HuH-7 (cell line): ENCODE measurements around the gene CEACAM19.

Source experiments
- DNase-seq: peaks from one replicate; pipeline ENCODE4 v3.0.0; 2011; ENCODE audit warnings: low spot score

The CEACAM19 gene

DNA sequence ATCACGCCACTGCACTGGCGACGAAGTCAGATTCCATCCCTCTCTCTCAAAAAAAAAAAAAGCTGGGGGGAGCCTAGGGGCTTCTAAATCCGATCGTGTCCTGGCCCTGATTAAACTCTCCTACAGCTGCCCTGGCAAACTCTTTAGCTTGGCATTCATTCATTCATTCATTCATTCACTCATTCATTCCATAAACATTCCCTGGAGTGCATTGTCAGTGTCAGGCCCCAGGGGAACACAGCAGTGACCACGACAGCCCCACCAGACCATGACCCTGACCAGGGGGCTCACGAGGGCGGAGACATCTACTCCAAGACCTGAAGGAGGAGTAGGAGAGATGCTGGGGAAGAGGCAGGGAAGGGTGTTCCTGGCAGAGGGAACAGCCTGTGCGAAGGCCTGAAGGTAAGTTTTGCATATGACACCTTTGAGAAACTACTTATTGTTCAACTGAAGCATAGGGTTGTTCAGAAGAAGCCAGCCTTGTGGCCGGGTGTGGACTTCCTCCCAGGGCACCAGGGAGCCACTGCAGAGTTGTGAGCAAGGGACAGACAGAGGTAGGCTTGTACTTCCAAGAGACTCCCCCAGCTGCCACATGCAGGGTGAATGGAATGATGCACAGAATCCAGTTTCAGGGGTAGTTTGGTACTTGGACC is 52.1 kb downstream of the CEACAM19 start:
- no peak for DNase-seq

DNA sequence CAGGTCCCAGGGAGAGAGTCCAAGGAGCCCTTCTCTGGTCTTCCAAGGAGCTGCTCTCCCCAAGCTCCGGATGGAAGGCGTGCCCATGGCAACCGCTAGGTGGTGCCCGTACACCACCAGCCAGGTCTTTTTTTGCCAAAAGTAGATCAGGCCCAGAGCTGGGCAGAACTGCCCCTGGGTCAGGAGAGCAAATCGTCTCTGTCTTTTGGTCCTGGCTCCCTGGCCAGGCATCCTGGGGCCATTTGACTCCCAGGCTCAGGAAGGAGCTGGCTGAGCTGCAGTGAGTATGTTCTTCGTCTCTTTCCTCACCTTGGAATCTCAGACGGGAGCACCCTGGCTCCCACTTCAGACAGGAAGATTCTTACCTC is 52.7 kb downstream of the CEACAM19 start:
- peak; percentile 68 for DNase-seq

DNA sequence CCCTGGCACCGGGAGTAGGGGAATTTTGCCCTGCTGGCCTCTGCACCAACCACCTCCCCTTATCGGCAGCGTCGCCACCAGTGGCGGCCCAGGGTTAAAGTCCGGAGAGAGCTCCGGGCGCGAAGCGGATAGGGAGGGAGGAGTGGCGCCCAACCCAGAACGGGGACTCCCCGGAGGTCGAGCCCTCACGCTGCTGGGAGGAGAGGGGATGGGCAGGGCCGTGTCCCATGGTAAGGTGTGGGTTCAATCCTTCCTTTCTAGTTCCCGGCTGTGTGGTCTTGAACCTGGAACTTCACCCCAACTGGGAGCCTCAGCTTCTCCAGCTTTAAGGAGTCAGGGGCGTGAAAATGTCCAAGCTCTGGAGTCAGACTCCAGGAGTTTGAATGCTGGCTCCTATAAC is 54.0 kb downstream of the CEACAM19 start:
- DNase-seq: peak; percentile 73

DNA sequence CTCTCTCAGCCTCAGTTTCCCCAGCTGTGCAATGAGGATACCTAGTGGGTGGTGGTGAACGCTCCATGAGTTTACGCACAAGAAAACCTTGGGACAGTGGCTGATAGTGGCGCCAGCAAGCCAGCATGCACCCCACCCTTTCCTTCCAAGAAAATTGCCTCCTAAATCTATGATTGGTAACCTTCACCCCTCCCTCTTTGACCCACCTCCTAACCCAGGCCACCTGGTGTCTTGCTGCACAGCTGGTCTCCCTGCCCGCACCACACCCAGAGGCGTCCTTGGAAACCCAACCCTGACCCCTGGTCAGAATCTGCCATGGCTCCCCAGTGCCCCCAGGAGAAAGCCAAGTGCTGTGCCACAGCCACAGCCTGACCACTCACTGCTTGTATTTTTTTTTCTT is 54.4 kb downstream of the CEACAM19 start:
- DNase-seq: peak; percentile 5

DNA sequence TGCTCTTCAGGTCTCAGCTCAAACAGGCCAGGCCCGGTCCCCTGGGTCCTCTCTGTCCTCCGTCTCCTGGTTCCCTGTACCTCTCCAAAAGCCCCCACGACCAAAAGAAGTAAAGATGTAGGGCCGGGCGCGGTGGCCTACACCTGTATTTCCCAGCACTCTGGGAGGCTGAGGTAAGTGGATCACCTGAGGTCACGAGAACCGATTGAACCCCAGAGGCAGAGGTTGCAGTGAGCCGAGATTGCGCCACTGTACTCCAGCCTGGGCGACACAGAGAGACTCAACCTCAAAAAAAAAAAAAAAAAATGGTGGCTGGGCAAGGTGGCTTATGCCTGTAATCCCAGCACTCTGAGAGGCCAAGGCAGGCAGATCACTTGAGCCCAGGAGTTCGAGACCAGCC is 55.2 kb downstream of the CEACAM19 start:
- no peak for DNase-seq

DNA sequence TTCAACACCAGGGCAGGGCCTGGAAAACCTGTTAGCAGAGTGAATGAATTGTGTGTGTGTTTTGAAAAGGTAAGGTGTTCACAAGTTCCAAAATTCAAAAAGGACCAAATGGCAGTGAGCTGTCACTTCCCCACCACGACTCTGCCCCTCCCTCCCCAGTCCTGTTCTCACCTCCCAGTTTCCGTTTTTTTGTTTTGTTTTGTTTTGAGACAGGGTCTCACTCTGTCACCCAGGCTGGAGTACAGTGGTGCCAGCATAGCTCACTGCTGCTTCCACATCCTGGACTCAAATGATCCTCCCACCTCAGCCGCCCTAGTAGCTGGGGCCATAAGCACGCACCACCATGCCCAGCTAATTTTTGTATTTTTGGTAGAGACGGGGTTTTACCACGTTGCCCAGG is 56.9 kb downstream of the CEACAM19 start:
- DNase-seq: no peak

DNA sequence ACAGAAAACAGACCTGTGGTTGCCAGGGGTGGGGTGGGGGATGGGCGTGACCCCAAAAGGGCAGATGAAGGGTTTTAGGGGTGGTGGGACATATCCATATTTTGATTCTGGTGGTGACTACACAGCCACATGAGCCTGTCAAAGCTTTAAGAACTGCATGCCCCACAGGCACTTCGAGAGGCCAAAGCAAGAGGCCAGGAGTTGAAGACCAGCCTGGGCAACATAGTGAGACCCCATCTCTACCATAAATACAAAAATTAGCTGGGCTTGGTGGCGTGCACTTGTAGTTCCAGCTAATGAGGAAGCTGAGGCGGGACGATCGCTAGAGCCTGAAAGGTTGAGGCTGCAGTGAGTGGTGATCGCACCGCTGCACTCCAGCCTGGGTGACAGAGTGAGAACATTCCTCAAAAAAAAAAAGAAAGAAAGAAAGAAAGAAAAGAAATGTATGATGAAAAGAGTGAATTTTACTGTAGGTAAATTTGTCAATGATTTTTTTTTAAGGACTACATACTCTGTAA is 58.3 kb downstream of the CEACAM19 start:
- no peak for DNase-seq

DNA sequence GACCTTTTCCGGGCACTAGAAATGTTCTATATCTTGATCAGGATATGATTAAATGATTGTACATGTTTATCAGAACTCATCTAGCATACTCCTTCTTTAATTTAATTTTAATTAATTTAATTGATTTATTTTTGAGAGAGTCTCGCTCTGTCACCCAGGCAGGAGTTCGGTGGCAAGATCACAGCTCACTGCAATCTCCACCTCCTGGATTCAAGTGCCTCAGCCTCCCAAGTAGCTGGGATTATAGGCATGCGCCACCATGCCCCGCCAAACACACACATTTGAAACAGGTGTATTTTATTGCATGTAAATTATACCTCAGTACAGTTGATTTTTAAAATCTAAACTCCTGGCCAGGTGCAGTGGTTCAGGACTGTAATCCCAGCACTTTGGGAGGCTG is 59.8 kb downstream of the CEACAM19 start:
- DNase-seq: no peak

DNA sequence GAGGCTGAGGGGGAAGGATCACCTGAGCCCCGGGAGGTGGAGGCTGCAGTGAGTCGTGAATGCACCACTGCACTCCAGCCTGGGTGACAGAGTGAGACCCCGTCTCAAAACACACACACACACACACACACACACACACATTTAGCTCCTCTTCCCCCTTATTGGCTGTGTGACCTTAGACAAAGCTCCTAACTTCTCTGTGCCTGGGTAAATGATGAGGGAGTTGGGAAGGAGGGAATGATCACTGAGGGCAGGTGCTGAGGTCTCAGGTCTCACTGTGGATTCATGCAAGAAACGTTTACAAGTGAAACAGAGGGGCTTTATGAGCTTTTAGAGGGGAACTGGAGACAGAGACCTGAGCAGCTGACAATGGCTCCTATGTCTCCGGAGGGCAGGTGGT is 60.3 kb downstream of the CEACAM19 start:
- no peak for DNase-seq

DNA sequence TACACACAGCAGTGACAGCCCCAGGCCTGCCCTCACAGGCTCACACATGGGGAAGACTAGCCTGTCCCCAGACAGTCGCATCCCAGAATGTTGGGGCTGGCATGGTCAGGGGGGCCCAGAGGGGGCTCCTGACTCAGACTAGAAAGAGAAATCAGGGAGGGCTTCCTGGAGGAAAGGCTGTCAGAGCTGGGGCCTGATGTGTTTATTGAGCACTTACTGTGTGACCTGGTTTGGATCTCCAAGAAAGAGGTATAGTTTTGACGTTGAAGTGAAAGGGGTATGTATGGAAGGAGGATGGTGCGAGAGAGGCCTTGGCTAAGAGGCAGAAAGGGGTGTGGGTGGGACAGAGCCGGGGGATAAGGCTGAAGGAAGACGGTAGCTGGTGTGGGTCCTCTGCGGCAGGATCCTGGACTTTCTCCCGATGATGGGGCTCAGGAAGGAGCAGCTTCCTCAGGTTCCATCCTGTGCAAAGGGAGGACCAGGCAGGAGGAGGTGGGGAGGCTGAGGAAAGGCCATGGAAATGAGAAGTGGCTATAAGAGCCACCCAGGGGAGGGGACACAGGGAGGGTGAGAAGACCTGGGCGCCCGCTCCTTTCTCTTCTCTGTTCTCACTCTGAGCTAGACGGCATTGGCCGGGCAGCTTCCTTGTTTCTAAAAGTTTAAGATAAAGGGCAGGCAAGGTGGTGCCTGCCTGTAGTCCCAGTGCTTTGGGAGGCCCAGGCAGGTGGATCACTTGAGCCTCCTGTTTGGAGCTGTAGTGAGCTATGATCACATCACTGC is 61.1 kb downstream of the CEACAM19 start:
- DNase-seq: no peak
